ENCODE measurements around the gene GRIK1.

Gene GRIK1

GRCh38 chr21:29711236-29711635, 228.6 kb downstream of the GRIK1 start:
- DNase-seq = no peak

DNA sequence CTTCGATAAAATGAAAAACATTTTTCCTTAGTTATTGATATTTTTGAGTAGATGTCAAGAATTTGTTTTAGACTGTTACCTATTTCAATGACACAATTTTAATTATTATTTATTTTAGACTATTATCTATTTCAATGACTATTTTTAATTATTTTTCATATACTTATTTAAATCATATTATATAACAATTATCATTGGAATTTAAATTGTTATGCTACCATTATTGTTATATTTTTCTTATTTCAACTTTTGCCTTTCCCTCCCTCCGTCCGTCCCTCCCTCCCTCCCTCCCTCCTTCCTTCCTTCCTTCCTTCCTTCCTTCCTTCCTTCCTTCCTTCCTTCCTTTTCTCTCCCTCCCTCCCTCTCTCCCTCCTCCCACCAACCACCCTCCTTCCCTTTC, 229.3 kb downstream of the GRIK1 start:
- no peak for DNase-seq

DNA sequence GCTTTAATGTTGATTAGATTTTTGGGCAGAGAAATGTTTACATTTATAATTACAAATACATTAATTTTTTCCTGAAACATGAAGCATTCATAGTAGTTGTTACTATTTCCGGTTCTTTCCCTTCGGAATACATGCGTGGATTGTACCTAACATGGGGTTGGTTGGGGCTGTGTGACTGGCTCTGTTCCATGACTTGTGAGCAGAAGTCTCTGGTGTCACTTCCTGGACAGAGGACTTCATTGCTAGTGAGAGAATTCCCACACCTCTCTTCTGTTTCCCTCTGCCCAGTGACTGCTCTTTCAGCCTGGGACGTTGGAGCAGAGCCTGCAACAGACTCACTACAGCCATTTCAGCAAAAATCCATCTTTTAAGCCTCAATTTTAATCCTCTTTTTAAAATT, 231.4 kb downstream of the GRIK1 start:
- DNase-seq = no peak

- no peak for DNase-seq
Observed at GRCh38 chr21:29704719-29705118, 235.1 kb downstream of the GRIK1 start.

GRCh38 chr21:29701676-29702075, 238.1 kb downstream of the GRIK1 start:
- no peak for DNase-seq

DNA sequence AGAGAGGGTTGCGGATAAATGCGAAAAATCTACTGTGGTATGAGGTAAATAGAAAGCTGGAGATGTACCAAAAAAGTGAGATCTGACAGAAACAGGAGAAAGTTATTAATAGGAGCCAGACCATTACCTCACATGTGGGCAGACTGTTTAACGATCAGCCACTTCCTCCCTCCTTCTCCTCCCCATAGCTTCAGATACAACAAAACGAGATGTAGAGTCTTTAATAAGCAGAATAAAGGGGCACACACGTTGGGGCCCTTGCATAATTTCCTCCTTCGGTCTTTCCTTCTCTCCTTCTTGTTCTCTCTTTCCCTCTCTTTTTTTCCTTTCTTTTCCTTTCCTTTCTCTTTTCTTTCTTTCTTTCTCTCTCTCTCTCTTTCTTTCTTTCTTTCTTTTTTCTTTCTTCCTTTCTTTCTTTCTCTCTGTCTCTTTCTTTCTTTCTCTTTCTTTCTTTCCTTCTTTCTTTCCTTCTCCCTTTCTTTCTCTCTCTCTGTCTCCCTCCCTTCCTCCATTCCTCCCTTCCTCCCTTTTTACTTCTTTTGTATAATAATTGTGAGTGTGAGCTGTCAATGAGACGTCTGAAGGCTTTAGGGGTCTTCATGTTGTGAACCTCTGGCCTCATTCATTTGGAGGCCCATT, 242.1 kb downstream of the GRIK1 start:
- DNase-seq = no peak

- no peak for DNase-seq
Observed at GRCh38 chr21:29696937-29697336, 242.9 kb downstream of the GRIK1 start.

- no peak for DNase-seq
Observed at GRCh38 chr21:29691616-29692491, 247.9 kb downstream of the GRIK1 start.

GRCh38 chr21:29689753-29690152, 250.0 kb downstream of the GRIK1 start:
- DNase-seq = no peak

- DNase-seq = no peak
Observed at GRCh38 chr21:29684106-29684505, 255.7 kb downstream of the GRIK1 start.

- DNase-seq = no peak
Observed at GRCh38 chr21:29682800-29683199, 257.0 kb downstream of the GRIK1 start.

GRCh38 chr21:29680273-29680672, 259.5 kb downstream of the GRIK1 start:
- no peak for DNase-seq

GRCh38 chr21:29678626-29679025, 261.2 kb downstream of the GRIK1 start:
- no peak for DNase-seq

GRCh38 chr21:29677326-29677725, 262.5 kb downstream of the GRIK1 start:
- no peak for DNase-seq

GRCh38 chr21:29676395-29676794, 263.4 kb downstream of the GRIK1 start:
- no peak for DNase-seq

GRCh38 chr21:29675451-29675850, 264.3 kb downstream of the GRIK1 start:
- no peak for DNase-seq

DNA sequence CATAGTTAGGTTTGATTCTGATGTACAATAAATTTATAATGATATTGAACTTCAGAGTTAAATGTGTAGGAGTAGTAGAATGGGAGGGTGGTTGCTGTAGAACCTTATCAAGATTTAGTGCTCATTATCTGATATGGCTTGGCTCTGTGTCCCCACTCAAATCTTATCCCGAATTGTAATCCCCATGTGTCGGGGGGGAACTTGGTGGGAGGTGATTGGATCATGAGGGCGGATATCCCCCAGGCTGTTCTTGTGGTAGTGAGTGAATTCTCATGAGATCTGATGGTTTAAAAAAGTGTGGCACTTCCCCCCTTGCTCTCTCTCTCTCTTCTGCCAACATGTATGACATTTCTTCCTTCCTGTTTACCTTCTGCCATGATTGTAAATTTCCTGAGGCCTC, 265.5 kb downstream of the GRIK1 start:
- no peak for DNase-seq

DNA sequence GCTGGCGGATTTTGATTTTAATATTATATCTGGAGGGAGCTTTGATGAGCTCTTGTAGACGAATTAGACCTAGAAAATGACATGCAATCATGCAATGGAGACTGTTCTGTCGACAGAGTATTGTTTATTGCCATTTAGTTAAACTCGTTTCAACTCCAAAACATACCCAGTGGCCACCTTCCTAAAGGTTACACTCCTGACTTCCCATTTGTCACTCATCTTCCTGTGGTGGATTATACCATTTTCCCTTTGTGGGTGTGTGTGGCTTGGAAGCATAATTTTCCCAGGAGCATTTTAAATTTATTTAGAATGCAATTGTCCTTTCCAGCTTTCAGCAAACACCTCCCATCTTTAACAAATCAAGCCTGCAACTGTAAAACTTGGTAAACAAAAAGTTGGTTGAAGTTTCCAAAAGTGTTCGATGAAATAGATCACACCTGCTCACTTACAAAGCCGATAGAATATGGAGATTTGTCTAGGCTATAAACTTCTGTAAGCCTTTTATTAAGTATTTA, 266.6 kb downstream of the GRIK1 start:
- no peak for DNase-seq

DNA sequence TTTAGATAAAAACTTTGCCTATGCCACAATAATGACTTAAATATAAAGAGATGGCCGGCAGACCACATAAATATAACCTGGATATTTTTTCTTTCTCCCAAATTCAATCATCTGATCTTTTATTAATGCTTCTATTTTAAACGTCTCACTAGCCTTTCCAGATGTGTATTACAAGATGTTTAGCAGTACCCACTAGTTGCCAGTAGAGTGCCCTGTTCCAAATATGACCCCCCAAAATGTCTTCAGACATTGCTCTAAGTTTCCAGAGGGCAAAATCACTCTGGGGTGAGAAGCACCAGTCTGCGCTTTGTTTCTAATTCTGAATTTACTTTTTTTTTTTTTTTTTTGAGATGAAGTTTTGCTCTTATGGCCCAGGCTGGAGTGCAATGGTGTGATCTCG, 268.1 kb downstream of the GRIK1 start:
- DNase-seq = no peak

- no peak for DNase-seq
Observed at GRCh38 chr21:29670228-29670627, 269.6 kb downstream of the GRIK1 start.

GRCh38 chr21:29669416-29669815, 270.4 kb downstream of the GRIK1 start:
- DNase-seq = no peak

DNA sequence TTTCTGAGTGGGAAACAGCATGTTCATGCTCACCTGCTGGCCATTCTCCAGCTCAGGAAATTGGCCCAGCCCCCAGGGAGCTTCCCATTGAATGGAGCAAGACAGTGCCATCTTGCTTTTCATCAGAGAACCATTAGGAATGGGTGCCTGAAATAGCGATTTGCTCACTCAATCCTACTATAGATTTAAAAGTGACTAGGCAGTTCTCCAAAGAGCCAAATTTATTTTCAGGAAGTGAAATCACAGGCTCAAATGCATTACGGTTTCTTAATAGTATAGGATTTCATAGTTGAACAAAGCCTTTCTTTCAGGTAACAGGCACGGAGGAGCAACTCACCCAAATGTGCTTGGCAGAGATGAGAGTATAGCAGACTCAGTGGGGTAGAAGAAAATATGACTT, 272.1 kb downstream of the GRIK1 start:
- no peak for DNase-seq

- no peak for DNase-seq
Observed at GRCh38 chr21:29664615-29665014, 275.2 kb downstream of the GRIK1 start.

Data from stimulated activated CD4-positive, alpha-beta T cell treated with anti-CD3 and anti-CD28 coated beads, Interleukin-2, amount 100 ng/mL, for 24 hours (primary cell).